GM12892 (cell line): Measurements from ENCODE around the gene MYOM3.

Source experiments
- POLR2A ChIP-seq: IDR thresholded peaks from 2 replicates; pipeline ENCODE4 v1.6.1; 2011; ENCODE audit warnings: low read depth, low read length, control low read depth
- TAF1 ChIP-seq: IDR thresholded peaks from 2 replicates; pipeline ENCODE4 v1.6.1; 2011; ENCODE audit warnings: low read depth, mild to moderate bottlenecking, control low read depth, low read length, borderline replicate concordance

GRCh38 chr1:24127134-24127800, 15.3 kb upstream of the MYOM3 start:
- TF ChIP-seq POLR2A (no peak), TAF1 (no peak)
